Activated CD4-positive, alpha-beta T cell treated with anti-CD3 and anti-CD28 coated beads for 24 hours (primary cell): ENCODE measurements around the gene THSD4.
"Not testable (repeated sequence)": the region's sequence is repeated elsewhere in the genome, so short reads cannot be mapped to it uniquely, and the experiment has no call there.

ENCODE experiments used
- DNase-seq, 2 donors: peaks; one replicate each; pipeline ENCODE4 v3.0.0-alpha.2; 2020; ENCODE audit warnings: low read depth in 2 of 2

THSD4 gene

GRCh38 chr15:71121442-71121841, 6.2 kb downstream of the THSD4 start:
- no peak for DNase-seq

- no peak for DNase-seq
Observed at GRCh38 chr15:71124937-71125790, 9.9 kb downstream of the THSD4 start.

- DNase-seq = no peak
Observed at GRCh38 chr15:71125831-71126450, 10.7 kb downstream of the THSD4 start.

- no peak for DNase-seq
Observed at GRCh38 chr15:71127083-71127482, 11.8 kb downstream of the THSD4 start.

- DNase-seq = not testable (repeated sequence)
Observed at GRCh38 chr15:71128159-71128558, 12.9 kb downstream of the THSD4 start.

- no peak for DNase-seq
Observed at GRCh38 chr15:71128939-71129562, 13.8 kb downstream of the THSD4 start.

- DNase-seq = no peak
Observed at GRCh38 chr15:71129669-71130068, 14.4 kb downstream of the THSD4 start.

GRCh38 chr15:71131601-71132362, 16.5 kb downstream of the THSD4 start:
- DNase-seq = no peak

GRCh38 chr15:71133747-71134472, 18.6 kb downstream of the THSD4 start:
- no peak for DNase-seq

GRCh38 chr15:71136159-71136783, 21.0 kb downstream of the THSD4 start:
- DNase-seq = no peak

- no peak for DNase-seq
Observed at GRCh38 chr15:71136793-71137518, 21.7 kb downstream of the THSD4 start.

GRCh38 chr15:71138473-71138872, 23.2 kb downstream of the THSD4 start:
- no peak for DNase-seq

GRCh38 chr15:71139241-71139640, 24.0 kb downstream of the THSD4 start:
- no peak for DNase-seq

GRCh38 chr15:71141572-71141971, 26.3 kb downstream of the THSD4 start:
- DNase-seq = no peak

- no peak for DNase-seq
Observed at GRCh38 chr15:71142780-71143179, 27.5 kb downstream of the THSD4 start.

- DNase-seq = no peak
Observed at GRCh38 chr15:71143373-71144310, 28.4 kb downstream of the THSD4 start.

- DNase-seq = no peak
Observed at GRCh38 chr15:71145648-71146047, 30.4 kb downstream of the THSD4 start.

GRCh38 chr15:71146580-71146982, 31.3 kb downstream of the THSD4 start:
- DNase-seq = no peak

GRCh38 chr15:71148048-71148447, 32.8 kb downstream of the THSD4 start:
- no peak for DNase-seq
